B cell (primary cell): ENCODE data around the gene HMG20A. TPM values are rescaled to one million over a fixed set of nuclear protein-coding genes. Genes with fewer than 3 reads are reported as not detected.

Experiments
- ATAC-seq: fragments of 200-7000 bp; cut with Tn5 transposase; one replicate; pipeline ENCODE4 v1.10.0; 2021; ENCODE audit warnings: low read depth, mild to moderate bottlenecking, moderate number of reproducible peaks, moderate library complexity
- CTCF ChIA-PET: fragments of 350-600 bp; sonication (Branson Sonifier 250); formaldehyde crosslinking; loops from one replicate; lab custom pipeline; 2021; ENCODE audit warnings: antibody characterized with exemption, inconsistent platforms; lab: Charles Lee
- POLR2A ChIA-PET: fragments of 350-600 bp; sonication (Branson Sonifier 250); formaldehyde crosslinking; loops from one replicate; lab custom pipeline; 2021; ENCODE audit warnings: antibody characterized with exemption; lab: Charles Lee
- DNase-seq: peaks from one replicate; pipeline ENCODE4 v3.0.0; 2013
- H2AFZ ChIP-seq: 2 replicates; pipeline ENCODE4 v1.6.1; 2012; ENCODE audit warnings: mild to moderate bottlenecking, low read depth, low read length; ENCODE audit not compliant: insufficient read depth, poor library complexity, severe bottlenecking
- H3K27ac ChIP-seq, 2 donors: 1 replicate in 1 of 2; 2 replicates in 1 of 2; pipeline ENCODE4 v1.5.1; 2012 to 2013; ENCODE audit warnings: low read length in 2 of 2, mild to moderate bottlenecking in 2 of 2, moderate library complexity in 1 of 2
- H3K27me3 ChIP-seq, 4 experiments: fragments of 200-600 bp in 1 of 4; sonication (generic) in 1 of 4; replicated peaks in 1 of 4; 1 replicate in 2 of 4; 2 replicates in 2 of 4; pipeline versions ENCODE4 v1.6.1 to v1.7.0; 2013 to 2016; ENCODE audit warnings: low read length in 3 of 4, mild to moderate bottlenecking in 2 of 4, mixed read lengths in 1 of 4, moderate library complexity in 1 of 4; ENCODE audit not compliant: insufficient read depth in 4 of 4, control insufficient read depth in 3 of 4; ENCODE audit errors: control extremely low read depth in 1 of 4
- H3K36me3 ChIP-seq, 2 experiments: replicated peaks in 1 of 2; 1 replicate in 1 of 2; 2 replicates in 1 of 2; pipeline versions ENCODE4 v1.6.1 to v1.7.1; 2013; ENCODE audit warnings: low read length in 1 of 2; ENCODE audit not compliant: insufficient read depth in 2 of 2, control insufficient read depth in 1 of 2; ENCODE audit errors: control extremely low read depth in 1 of 2, extremely low read depth in 1 of 2
- H3K4me1 ChIP-seq, 2 donors: fragments of 200-600 bp in 1 of 2; sonication (generic) in 1 of 2; 1 replicate in 1 of 2; 2 replicates in 1 of 2; pipeline versions ENCODE4 v1.5.1 to v1.6.1; 2013 to 2017; ENCODE audit warnings: low read length in 2 of 2; ENCODE audit not compliant: control insufficient read depth in 2 of 2, insufficient read depth in 2 of 2
- H3K4me2 ChIP-seq: replicated peaks from 2 replicates; pipeline ENCODE3; 2012; ENCODE audit warnings: mild to moderate bottlenecking, low read depth, low read length; ENCODE audit not compliant: poor library complexity, severe bottlenecking
- H3K4me3 ChIP-seq, 5 experiments: fragments of 200-600 bp in 1 of 5; sonication (generic) in 1 of 5; 1 replicate in 3 of 5; 2 replicates in 2 of 5; pipeline versions ENCODE4 v1.5.1 to v1.7.0; 2011 to 2016; ENCODE audit warnings: low read length in 4 of 5, mild to moderate bottlenecking in 4 of 5, low read depth in 2 of 5, control low read depth in 1 of 5, moderate library complexity in 1 of 5; ENCODE audit not compliant: insufficient read depth in 1 of 5; ENCODE audit errors: control extremely low read depth in 1 of 5, extremely low read depth in 1 of 5
- H3K79me2 ChIP-seq: fragments of 200-600 bp; sonication (generic); one replicate; pipeline ENCODE4 v1.6.0; 2016; ENCODE audit warnings: low read length; ENCODE audit not compliant: control insufficient read depth, insufficient read depth
- H3K9ac ChIP-seq: fragments of 200-600 bp; sonication (generic); 2 replicates; pipeline ENCODE4 v1.6.1; 2017; ENCODE audit warnings: mild to moderate bottlenecking, low read length, moderate library complexity
- H3K9me3 ChIP-seq, 3 donors: one replicate each; pipeline versions ENCODE4 v1.6.1 to v1.7.1; 2013; ENCODE audit warnings: low read length in 2 of 3; ENCODE audit not compliant: control insufficient read depth in 2 of 3, insufficient read depth in 1 of 3; ENCODE audit errors: control extremely low read depth in 1 of 3
- H4K20me1 ChIP-seq: 2 replicates; pipeline ENCODE4 v1.6.0; 2012; ENCODE audit warnings: mild to moderate bottlenecking, low read length; ENCODE audit not compliant: insufficient read depth, control insufficient read depth, poor library complexity, severe bottlenecking
- H3K27ac Mint-ChIP-seq: one replicate; pipeline ENCODE4 v1.8.0; 2021; ENCODE audit warnings: mixed read lengths
- H3K27me3 Mint-ChIP-seq: one replicate; pipeline ENCODE4 v1.8.0; 2021; ENCODE audit warnings: mixed read lengths
- H3K4me1 Mint-ChIP-seq: one replicate; pipeline ENCODE4 v1.8.0; 2021; ENCODE audit warnings: mixed read lengths
- H3K4me3 Mint-ChIP-seq: one replicate; pipeline ENCODE4 v1.8.0; 2021; ENCODE audit warnings: mixed read lengths
- H3K9me3 Mint-ChIP-seq: one replicate; pipeline ENCODE4 v1.8.0; 2022; ENCODE audit warnings: mixed read lengths; ENCODE audit not compliant: insufficient read depth
- CTCF ChIP-seq: fragments of 200-600 bp; IDR thresholded peaks from one replicate; pipeline ENCODE4 v1.8.0; 2022; ENCODE audit warnings: antibody characterized with exemption, mild to moderate bottlenecking
- EZH2 ChIP-seq: IDR thresholded peaks from 2 replicates; pipeline ENCODE4 v1.6.1; 2012; ENCODE audit warnings: borderline replicate concordance, low read depth, mild to moderate bottlenecking, moderate library complexity, low read length; ENCODE audit not compliant: insufficient read depth, poor library complexity, severe bottlenecking
- WGBS: methylation state at CpG from one replicate; pipeline ENCODE4 v1.1.5; 2013; ENCODE audit warnings: missing lambda C conversion rate; ENCODE audit not compliant: insufficient coverage; 5-methylcytosine and 5-hydroxymethylcytosine counted together
- intact Hi-C: fragments of 100-400 bp; cut with micrococcal nuclease; formaldehyde crosslinking; loops from one replicate; pipeline ENCODE4 v1.10.0; 2022
- polyA plus RNA-seq: library from polyadenylated mRNA; depleted of rRNA; stranded (reverse); fragments of >200 nt; gene quantifications from 2 replicates; pipeline ENCODE4 v1.2.3, GENCODE V29; 2012
- total RNA-seq, 2 donors: library from RNA; stranded (reverse); fragments of 120-200 nt in 1 of 2; gene quantifications; 1 replicate in 1 of 2; 2 replicates in 1 of 2; pipeline versions ENCODE4 v1.2.3 to v1.2.4, GENCODE V29; 2013 to 2022

Gene HMG20A
- total and polyA plus RNA-seq, 2 donors (not counting 1 experiment from before 2014, with no cell fraction given): 26.1 to 63.5 TPM

DNA sequence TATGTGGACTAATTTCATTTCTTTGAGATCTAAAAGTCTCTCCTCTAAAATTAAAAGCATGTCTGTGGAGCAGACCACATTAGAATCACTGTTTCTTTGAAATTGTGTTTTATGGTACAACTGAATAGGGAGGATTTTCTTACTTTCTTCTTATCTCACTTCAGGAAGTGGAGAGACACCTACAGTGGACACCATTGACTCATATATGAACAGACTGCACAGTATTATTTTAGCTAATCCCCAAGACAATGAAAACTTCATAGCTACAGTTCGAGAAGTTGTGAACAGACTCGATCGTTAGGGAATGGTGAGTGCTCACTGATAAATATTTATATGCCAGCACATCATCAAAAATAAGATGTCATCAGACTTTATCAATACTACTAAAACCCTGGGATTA, 58.3 kb downstream of the HMG20A start:
- Histone ChIP-seq H3K36me3 (peaks cover 4 to 72% of the 10 kb centered on the region in 2 experiments), H2AFZ (no peak overlapping the region), H3K9ac (no peak overlapping the region), H3K9me3 (no peaks in the 10 kb centered on the region), H4K20me1 (no peaks in the 10 kb centered on the region), H3K27ac (no peak overlapping the region), H3K4me2 (no peak overlapping the region), H3K4me3 (no peak overlapping the region), H3K4me1 (no peaks in the 10 kb centered on the region), H3K27me3 (no peaks in the 10 kb centered on the region), H3K79me2 (no peaks in the 10 kb centered on the region)
- TF ChIP-seq EZH2 (no peak), CTCF (no peak)
- intact Hi-C loops: no loop called here
- DNase-seq: no peak
- Mint-ChIP-seq H3K27me3 (no peaks in the 10 kb centered on the region), H3K9me3 (no peaks in the 10 kb centered on the region), H3K27ac (no peak overlapping the region), H3K4me3 (no peak overlapping the region), H3K4me1 (no peaks in the 10 kb centered on the region)
- WGBS: no CpG with 5 or more reads among the region's 3 CpGs
- POLR2A ChIA-PET: no interaction called here
- no peak for ATAC-seq
- CTCF ChIA-PET: interaction anchor here (1.2 to 2.6 kb wide), 5 partner anchors 13 to 291 kb away, joined by 3 to 10 read pairs (median 4); no protein-coding TSS in a partner anchor

- Mint-ChIP-seq H3K27ac (no peak overlapping the region), H3K9me3 (no peaks in the 10 kb centered on the region), H3K27me3 (no peaks in the 10 kb centered on the region), H3K4me1 (no peaks in the 10 kb centered on the region), H3K4me3 (no peak overlapping the region)
- WGBS: no CpG with 5 or more reads among the region's 2 CpGs
- H3K36me3 ChIP-seq: peaks cover 10 to 69% of the 10 kb centered on the region in 2 experiments
- no peaks in the 10 kb centered on the region for H3K27me3 ChIP-seq
- no peak overlapping the region for H3K9ac ChIP-seq
- DNase-seq: no peak
- no peak overlapping the region for H2AFZ ChIP-seq
- TF ChIP-seq CTCF: no peak
- H3K27ac ChIP-seq: no peak overlapping the region
- no peaks in the 10 kb centered on the region for H4K20me1 ChIP-seq
- no peak overlapping the region for H3K4me3 ChIP-seq
- H3K4me1 ChIP-seq: no peaks in the 10 kb centered on the region
- no peak overlapping the region for H3K4me2 ChIP-seq
- ChIA-PET POLR2A (no interaction called here), CTCF (interaction anchor here (0.7 to 3.3 kb wide), 3 partner anchors 17 to 362 kb away, joined by 3 to 15 read pairs (median 9); no protein-coding TSS in a partner anchor)
- no peaks in the 10 kb centered on the region for H3K9me3 ChIP-seq
- intact Hi-C loops: no loop called here
- no peak for ATAC-seq
- no peaks in the 10 kb centered on the region for H3K79me2 ChIP-seq
Observed at GRCh38 chr15:77480859-77481633, 60.4 kb downstream of the HMG20A start.
